D721Med (cell line): ENCODE results near the gene KRTAP10-6.
"Not testable (repeated sequence)": the region's sequence is repeated elsewhere in the genome, so short reads cannot be mapped to it uniquely, and the experiment has no call there.

Source experiments
- DNase-seq: peaks from one replicate; pipeline ENCODE4 v3.0.0; 2011; ENCODE audit warnings: low spot score; ENCODE audit not compliant: insufficient read length
- FAIRE-seq: peaks from 2 replicates; lab custom pipeline; 2011; peaks lifted over from hg19 to GRCh38; lab: Jason Lieb, UNC
- CTCF ChIP-seq: IDR thresholded peaks from 2 replicates; pipeline ENCODE4 v1.5.1; 2012; ENCODE audit warnings: mild to moderate bottlenecking, control low read depth; ENCODE audit not compliant: insufficient read depth; ENCODE audit errors: missing control alignments

KRTAP10-6 gene

GRCh38 chr21:44609193-44609592 lies 16.9 kb upstream of the KRTAP10-6 start:
- TF ChIP-seq CTCF, result no peak
- DNase-seq, result no peak
- no peak for FAIRE-seq

GRCh38 chr21:44606495-44606894 lies 14.2 kb upstream of the KRTAP10-6 start:
- TF ChIP-seq CTCF, result no peak
- no peak for DNase-seq
- FAIRE-seq, result no peak

DNA sequence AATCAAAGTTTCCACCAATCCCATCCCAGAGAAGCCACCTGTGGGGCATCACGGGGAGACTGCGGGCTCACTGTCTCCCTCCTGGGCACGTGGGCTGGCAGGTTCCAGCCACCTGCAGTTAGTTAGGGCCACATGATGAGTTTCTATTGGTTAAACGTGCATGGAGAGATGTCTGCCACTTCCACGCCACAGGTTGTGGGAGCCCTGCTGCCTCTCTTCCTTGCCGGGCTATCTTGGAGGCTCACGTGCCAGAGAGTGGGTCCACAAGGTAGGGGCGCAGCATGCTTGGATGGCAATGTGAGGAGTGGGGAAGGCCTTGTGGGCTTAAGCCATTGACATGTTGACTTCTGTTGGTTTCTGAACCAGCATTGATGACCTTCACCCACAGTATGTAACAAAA lies 11.6 kb upstream of the KRTAP10-6 start:
- TF ChIP-seq CTCF, result no peak
- DNase-seq, result no peak
- FAIRE-seq, result no peak

DNA sequence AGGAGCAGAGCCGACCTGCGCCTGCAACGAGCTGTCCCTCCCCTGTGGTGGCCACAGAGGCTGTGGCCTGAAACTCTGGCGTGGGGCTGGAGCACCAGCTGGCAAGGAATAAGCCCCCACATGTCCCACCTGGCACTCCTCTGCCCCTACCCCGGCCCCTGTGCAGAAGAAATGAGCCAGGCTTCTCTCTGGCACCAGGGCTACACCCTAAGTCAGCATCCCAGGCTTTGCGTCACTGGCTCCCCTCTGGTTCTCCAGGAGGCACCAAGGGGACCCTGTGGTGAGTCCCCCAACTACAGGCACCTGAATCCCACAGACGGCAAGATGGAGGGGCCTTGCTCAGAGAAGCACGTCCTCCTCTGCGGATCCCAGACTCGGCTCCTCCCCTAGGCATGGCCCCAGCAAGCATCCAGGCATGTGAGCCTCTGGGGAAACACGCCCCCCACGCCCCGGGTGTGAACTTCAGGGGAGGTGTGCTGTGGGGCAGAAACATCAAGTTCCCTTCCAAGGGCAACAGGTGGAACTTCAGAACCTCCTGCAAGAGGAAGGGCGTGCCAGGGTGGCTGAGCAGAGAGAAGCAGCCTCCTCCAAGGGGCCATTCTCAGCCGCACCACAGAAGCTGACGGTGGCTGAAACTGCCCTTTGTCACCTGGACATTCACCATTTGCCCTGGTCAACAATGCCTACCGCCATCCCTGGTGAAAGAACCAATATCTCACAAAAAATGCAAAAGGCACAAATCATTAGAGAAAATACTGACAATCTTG lies 11.0 kb upstream of the KRTAP10-6 start:
- FAIRE-seq (no peak), DNase-seq (no peak)
- no peak for TF ChIP-seq CTCF

GRCh38 chr21:44602463-44602850 lies 10.2 kb upstream of the KRTAP10-6 start:
- no peak for DNase-seq
- TF ChIP-seq CTCF, result no peak
- FAIRE-seq, result no peak

GRCh38 chr21:44601596-44602462 lies 9.5 kb upstream of the KRTAP10-6 start:
- no peak for DNase-seq
- FAIRE-seq, result no peak
- TF ChIP-seq CTCF, result no peak

DNA sequence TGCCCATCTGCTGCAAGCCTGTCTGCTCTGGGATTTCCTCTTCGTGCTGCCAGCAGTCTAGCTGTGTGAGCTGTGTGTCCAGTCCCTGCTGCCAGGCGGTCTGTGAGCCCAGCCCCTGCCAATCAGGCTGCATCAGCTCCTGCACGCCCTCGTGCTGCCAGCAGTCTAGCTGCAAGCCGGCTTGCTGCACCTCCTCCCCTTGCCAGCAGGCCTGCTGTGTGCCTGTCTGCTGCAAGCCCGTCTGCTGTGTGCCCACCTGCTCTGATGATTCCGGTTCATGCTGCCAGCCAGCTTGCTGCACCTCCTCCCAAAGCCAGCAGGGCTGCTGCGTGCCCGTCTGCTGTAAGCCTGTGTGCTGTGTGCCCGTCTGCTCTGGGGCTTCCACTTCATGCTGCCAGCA lies 8.8 kb upstream of the KRTAP10-6 start:
- not testable (repeated sequence) for DNase-seq, FAIRE-seq

DNA sequence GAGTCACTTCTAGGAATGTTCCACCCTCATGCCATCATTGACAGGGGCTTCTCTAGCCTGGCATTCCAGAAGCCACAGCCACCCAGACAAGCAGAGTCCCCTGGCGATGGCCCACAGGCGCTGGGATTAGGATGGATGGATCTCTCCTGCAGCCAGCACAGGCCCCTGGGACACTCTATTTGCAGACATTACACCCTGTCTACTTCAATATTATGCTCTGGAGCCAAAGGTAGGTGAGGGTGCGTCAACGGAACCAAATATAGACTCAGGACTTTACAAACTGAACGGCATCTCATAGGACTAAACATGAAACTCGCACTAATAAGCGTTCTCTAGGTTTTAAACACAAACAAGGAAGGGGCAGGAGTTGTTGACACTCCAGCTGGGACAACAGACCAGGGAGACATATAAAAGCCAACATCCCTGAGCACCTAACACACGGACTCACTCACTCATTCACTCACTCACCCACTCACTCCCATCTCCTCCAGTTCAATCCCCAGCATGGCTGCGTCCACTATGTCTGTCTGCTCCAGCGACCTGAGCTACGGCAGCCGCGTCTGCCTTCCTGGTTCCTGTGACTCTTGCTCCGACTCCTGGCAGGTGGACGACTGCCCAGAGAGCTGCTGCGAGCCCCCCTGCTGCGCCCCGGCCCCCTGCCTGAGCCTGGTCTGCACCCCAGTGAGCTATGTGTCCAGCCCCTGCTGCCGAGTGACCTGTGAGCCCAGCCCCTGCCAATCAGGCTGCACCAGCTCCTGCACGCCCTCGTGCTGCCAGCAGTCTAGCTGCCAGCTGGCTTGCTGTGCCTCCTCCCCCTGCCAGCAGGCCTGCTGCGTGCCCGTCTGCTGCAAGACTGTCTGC lies 8.0 kb upstream of the KRTAP10-6 start, which contains the start of gene KRTAP10-7:
KRTAP10-7 (plus strand) TSS at position 480 of the 861 bp plus-strand sequence; CDS start at position 505, 25 bp downstream.
- DNase-seq, FAIRE-seq: not testable (repeated sequence)
